Measurements from ENCODE around the gene IL3RA.
"Not testable (repeated sequence)": the region's sequence is repeated elsewhere in the genome, so short reads cannot be mapped to it uniquely, and the experiment has no call there.

IL3RA gene

GRCh38 chrX:1400742-1401471 is 64.3 kb downstream of the IL3RA start:
- DNase-seq (ENCODE audit: low read depth) = no peak
- H3K4me3 ChIP-seq (ENCODE audit: low read length) = no peak overlapping the region
- TF ChIP-seq CTCF (IDR thresholded peaks at IDR 0.05; ENCODE audit: insufficient read depth, low read depth, low read length, missing control alignments) = no peak

GRCh38 chrX:1401611-1402430 is 65.2 kb downstream of the IL3RA start:
- TF ChIP-seq CTCF (IDR thresholded peaks at IDR 0.05; ENCODE audit: insufficient read depth, low read depth, low read length, missing control alignments) = no peak
- no peak overlapping the region for H3K4me3 ChIP-seq (ENCODE audit: low read length)
- DNase-seq (ENCODE audit: low read depth) = no peak

GRCh38 chrX:1403228-1403627 is 66.6 kb downstream of the IL3RA start:
- no peak for TF ChIP-seq CTCF (IDR thresholded peaks at IDR 0.05; ENCODE audit: insufficient read depth, low read depth, low read length, missing control alignments)
- DNase-seq (ENCODE audit: low read depth) = no peak
- no peak overlapping the region for H3K4me3 ChIP-seq (ENCODE audit: low read length)

GRCh38 chrX:1403867-1404266 is 67.3 kb downstream of the IL3RA start:
- not testable (repeated sequence) for H3K4me3 ChIP-seq (ENCODE audit: low read length); DNase-seq (ENCODE audit: low read depth)

GRCh38 chrX:1405769-1406168 is 69.2 kb downstream of the IL3RA start:
- DNase-seq (ENCODE audit: low read depth); H3K4me3 ChIP-seq (ENCODE audit: low read length): not testable (repeated sequence)

- no peak for TF ChIP-seq CTCF (IDR thresholded peaks at IDR 0.05; ENCODE audit: insufficient read depth, low read depth, low read length, missing control alignments)
- no peak for DNase-seq (ENCODE audit: low read depth)
- H3K4me3 ChIP-seq (ENCODE audit: low read length) = no peak overlapping the region
Observed at GRCh38 chrX:1407035-1407434, 70.5 kb downstream of the IL3RA start.

- DNase-seq (ENCODE audit: low read depth) = no peak
- no peak overlapping the region for H3K4me3 ChIP-seq (ENCODE audit: low read length)
- no peak for TF ChIP-seq CTCF (IDR thresholded peaks at IDR 0.05; ENCODE audit: insufficient read depth, low read depth, low read length, missing control alignments)
Observed at GRCh38 chrX:1411326-1411725, 74.7 kb downstream of the IL3RA start.

Measured in epithelial cell of esophagus (primary cell).